HG02763 (cell line): Measurements from ENCODE around the gene WNT9B.
"Not testable (repeated sequence)": the region's sequence is repeated elsewhere in the genome, so short reads cannot be mapped to it uniquely, and the experiment has no call there.

Experiments used
- ATAC-seq: cut with Tn5 transposase; IDR thresholded peaks from one replicate; pipeline ENCODE4 v1.9.1; 2021; ENCODE audit warnings: mild to moderate bottlenecking, moderate library complexity; ENCODE audit not compliant: unreplicated experiment

WNT9B gene

GRCh38 chr17:46821482-46822387 is 29.6 kb upstream of the WNT9B start:
- no peak for ATAC-seq

- ATAC-seq = no peak
Measured at GRCh38 chr17:46822388-46822921, 28.9 kb upstream of the WNT9B start.

- ATAC-seq = no peak
Measured at GRCh38 chr17:46823657-46824056, 27.7 kb upstream of the WNT9B start.

- ATAC-seq = no peak
Measured at GRCh38 chr17:46826116-46826515, 25.3 kb upstream of the WNT9B start.

- no peak for ATAC-seq
Measured at GRCh38 chr17:46827274-46827673, 24.1 kb upstream of the WNT9B start.

GRCh38 chr17:46831573-46832330 is 19.6 kb upstream of the WNT9B start:
- no peak for ATAC-seq

- ATAC-seq = no peak
Measured at GRCh38 chr17:46832331-46832821, 19.0 kb upstream of the WNT9B start.

GRCh38 chr17:46832945-46833839 is 18.2 kb upstream of the WNT9B start:
- no peak for ATAC-seq

- no peak for ATAC-seq
Measured at GRCh38 chr17:46833840-46834208, 17.6 kb upstream of the WNT9B start.

- no peak for ATAC-seq
Measured at GRCh38 chr17:46834846-46835245, 16.5 kb upstream of the WNT9B start.

- ATAC-seq = no peak
Measured at GRCh38 chr17:46836500-46836899, 14.9 kb upstream of the WNT9B start.

- no peak for ATAC-seq
Measured at GRCh38 chr17:46837521-46837920, 13.9 kb upstream of the WNT9B start.

GRCh38 chr17:46839211-46839610 is 12.2 kb upstream of the WNT9B start:
- ATAC-seq = no peak

- ATAC-seq = not testable (repeated sequence)
Measured at GRCh38 chr17:46840596-46840995, 10.8 kb upstream of the WNT9B start.

- no peak for ATAC-seq
Measured at GRCh38 chr17:46841561-46842379, 9.6 kb upstream of the WNT9B start.

GRCh38 chr17:46842835-46843234 is 8.5 kb upstream of the WNT9B start:
- ATAC-seq = no peak

- no peak for ATAC-seq
Measured at GRCh38 chr17:46847204-46848191, 3.9 kb upstream of the WNT9B start.

GRCh38 chr17:46848534-46848933 is 2.8 kb upstream of the WNT9B start:
- ATAC-seq = no peak

GRCh38 chr17:46850688-46851028 is 725 bp upstream of the WNT9B start:
- no peak for ATAC-seq
